HCT116 (cell line): ENCODE measurements around the gene TMEM89. TPM values are rescaled to one million over a fixed set of nuclear protein-coding genes. Genes with fewer than 3 reads are reported as not detected.

Source experiments
- ATAC-seq: fragments of 200-7000 bp; cut with Tn5 transposase; 2 replicates; pipeline ENCODE4 v1.9.1; 2020; ENCODE audit warnings: mild to moderate bottlenecking, moderate library complexity
- BruUV-seq: library from RNA; stranded (reverse); fragments of 400-500 nt; replicated peaks from 2 replicates; lab custom pipeline; 2021; lab: Mats Ljungman, UMichigan
- CTCF ChIA-PET: fragments of 300-600 bp; sonication (Branson Sonifier 250); formaldehyde crosslinking; loops from one replicate; lab custom pipeline; 2021; ENCODE audit warnings: antibody characterized with exemption; lab: Charles Lee
- POLR2A ChIA-PET: fragments of 300-600, 350-600 bp; sonication (Branson Sonifier 250); formaldehyde crosslinking; loops from one replicate; lab custom pipeline; 2021; ENCODE audit warnings: antibody characterized with exemption; lab: Charles Lee
- RAD21 ChIA-PET, 2 experiments: fragments of 300-600 bp; sonication (Branson Sonifier 250); formaldehyde crosslinking; loops; one replicate each; lab custom pipeline; 2023; ENCODE audit warnings: low total read pairs in 2 of 2; ENCODE audit not compliant: uncharacterized antibody in 2 of 2, unreplicated experiment in 2 of 2, low non-redundant PET in 1 of 2; lab: Charles Lee
- DNase-seq: peaks from one replicate; pipeline ENCODE4 v3.0.0-alpha.2; 2010; ENCODE audit warnings: low read depth, low spot score
- H2AFZ ChIP-seq: fragments of 200-600 bp; shearing (Covaris generic), sonication (generic); 2 replicates; pipeline ENCODE4 v1.6.1; 2017; ENCODE audit warnings: low read depth, mixed run types, mixed read lengths, antibody characterized with exemption, low read length; ENCODE audit not compliant: poor library complexity, severe bottlenecking
- H3K27ac ChIP-seq: 2 replicates; pipeline ENCODE4 v1.5.1; 2012; ENCODE audit warnings: low read depth, low read length
- H3K27me3 ChIP-seq: fragments of 200-600 bp; sonication (generic); 2 replicates; pipeline ENCODE4 v1.6.1; 2016; ENCODE audit warnings: mixed run types, low read length, mixed read lengths; ENCODE audit not compliant: insufficient read depth
- H3K36me3 ChIP-seq, 2 experiments: fragments of 200-500 bp in 1 of 2; fragments of 200-600 bp in 1 of 2; sonication (Bioruptor generic) in 1 of 2; sonication (generic) in 1 of 2; 2 replicates each; pipeline versions ENCODE4 v1.5.1 to v1.6.1; 2014 to 2016; ENCODE audit warnings: low read length in 2 of 2, inconsistent platforms in 1 of 2, mixed read lengths in 1 of 2, mixed run types in 1 of 2; ENCODE audit not compliant: insufficient read depth in 2 of 2, control insufficient read depth in 1 of 2
- H3K4me1 ChIP-seq, 2 experiments: fragments of 200-600 bp in 1 of 2; sonication (generic) in 1 of 2; 2 replicates each; pipeline versions ENCODE4 v1.5.1 to v1.6.1; 2012 to 2017; ENCODE audit warnings: low read length in 2 of 2, inconsistent platforms in 1 of 2, mild to moderate bottlenecking in 1 of 2, mixed read lengths in 1 of 2, mixed run types in 1 of 2, moderate library complexity in 1 of 2; ENCODE audit not compliant: insufficient read depth in 2 of 2, control insufficient read depth in 1 of 2
- H3K4me2 ChIP-seq: fragments of 200-600 bp; sonication (generic); 2 replicates; pipeline ENCODE4 v1.6.1; 2017; ENCODE audit warnings: mixed run types, low read length, mixed read lengths
- H3K4me3 ChIP-seq, 2 experiments: fragments of 200-600 bp in 1 of 2; sonication (generic) in 1 of 2; replicated peaks in 1 of 2; 2 replicates each; pipeline ENCODE4 v1.5.1; 2011 to 2016; ENCODE audit warnings: low read length in 2 of 2, control low read depth in 1 of 2, low read depth in 1 of 2, mild to moderate bottlenecking in 1 of 2, mixed read lengths in 1 of 2, mixed run types in 1 of 2
- H3K79me2 ChIP-seq: fragments of 200-600 bp; sonication (generic); 2 replicates; pipeline ENCODE4 v1.6.1; 2017; ENCODE audit warnings: mild to moderate bottlenecking, mixed run types, low read length, moderate library complexity, mixed read lengths; ENCODE audit not compliant: insufficient read depth
- H3K9ac ChIP-seq: fragments of 200-600 bp; sonication (generic); 2 replicates; pipeline ENCODE4 v1.6.1; 2016; ENCODE audit warnings: low read length, mixed read lengths
- H3K9me2 ChIP-seq: fragments of 200-600 bp; sonication (generic), shearing (Covaris generic); 2 replicates; pipeline ENCODE4 v1.6.1; 2017; ENCODE audit warnings: mixed run types, mild to moderate bottlenecking, moderate library complexity; ENCODE audit not compliant: insufficient read depth
- H3K9me3 ChIP-seq, 2 experiments: fragments of 200-500 bp in 1 of 2; fragments of 200-600 bp in 1 of 2; sonication (Bioruptor generic) in 1 of 2; sonication (generic) in 1 of 2; 2 replicates each; pipeline ENCODE4 v1.6.1; 2014 to 2017; ENCODE audit warnings: low read length in 2 of 2, mixed read lengths in 2 of 2, inconsistent platforms in 1 of 2, low read depth in 1 of 2, mild to moderate bottlenecking in 1 of 2, mixed run types in 1 of 2, moderate library complexity in 1 of 2; ENCODE audit not compliant: control insufficient read depth in 1 of 2, insufficient read depth in 1 of 2
- H4K20me1 ChIP-seq: fragments of 200-600 bp; sonication (generic), shearing (Covaris generic); 2 replicates; pipeline ENCODE4 v1.6.1; 2017; ENCODE audit warnings: mixed run types, mild to moderate bottlenecking, moderate library complexity; ENCODE audit not compliant: insufficient read depth
- CBX3 ChIP-seq: IDR thresholded peaks from 2 replicates; pipeline ENCODE4 v1.6.1; 2012; ENCODE audit warnings: low read depth
- CEBPB ChIP-seq: IDR thresholded peaks from 2 replicates; pipeline ENCODE4 v1.6.1; 2012; ENCODE audit warnings: low read depth
- FOSL1 ChIP-seq: IDR thresholded peaks from 2 replicates; pipeline ENCODE4 v1.6.1; 2012; ENCODE audit warnings: low read depth
- JUND ChIP-seq: IDR thresholded peaks from 2 replicates; pipeline ENCODE4 v1.6.1; 2012
- MAX ChIP-seq: IDR thresholded peaks from 2 replicates; pipeline ENCODE4 v1.6.1; 2012
- POLR2A ChIP-seq: IDR thresholded peaks from 2 replicates; pipeline ENCODE4 v1.7.0; 2011; ENCODE audit warnings: borderline replicate concordance; ENCODE audit not compliant: insufficient read depth, insufficient read length; ENCODE audit errors: extremely low read depth
- POLR2AphosphoS5 ChIP-seq: IDR thresholded peaks from 2 replicates; pipeline ENCODE4 v1.6.1; 2011; ENCODE audit warnings: mild to moderate bottlenecking, low read depth, low read length, moderate library complexity
- RAD21 ChIP-seq: IDR thresholded peaks from 2 replicates; pipeline ENCODE4 v1.6.1; 2012; ENCODE audit warnings: low read depth, mild to moderate bottlenecking
- SIN3A ChIP-seq: IDR thresholded peaks from 2 replicates; pipeline ENCODE4 v1.6.1; 2012; ENCODE audit warnings: low read depth
- SP1 ChIP-seq: IDR thresholded peaks from 2 replicates; pipeline ENCODE4 v1.6.1; 2012; ENCODE audit warnings: low read depth
- TCF7L2 ChIP-seq: IDR thresholded peaks from 2 replicates; pipeline ENCODE4 v1.7.0; 2011; ENCODE audit warnings: borderline replicate concordance, inconsistent platforms; ENCODE audit not compliant: insufficient read depth, insufficient read length; ENCODE audit errors: extremely low read depth
- ZFX ChIP-seq: fragments of 450-650 bp; IDR thresholded peaks from 2 replicates; pipeline ENCODE4 v1.6.1; 2017
- intact Hi-C: fragments of 100-400 bp; cut with micrococcal nuclease; formaldehyde crosslinking; loops from 2 replicates; pipeline ENCODE4 v1.10.0; 2022
- total RNA-seq: library from RNA; stranded (reverse); gene quantifications from one replicate; pipeline ENCODE4 v1.2.1, GENCODE V29; 2021; ENCODE audit not compliant: unreplicated experiment
- TF ChIP-seq, protein P1 (sequence below): IDR thresholded peaks from 2 replicates; pipeline ENCODE4 v1.6.1; 2012; ENCODE audit warnings: low read depth
- TF ChIP-seq, protein P2 (sequence below), 3 experiments: fragments of 200-600 bp in 1 of 3; sonication (generic) in 1 of 3; IDR thresholded peaks in 2 of 3; conservative IDR thresholded peaks in 1 of 3; 2 replicates each; pipeline ENCODE4 v1.5.1; 2012 to 2017; ENCODE audit warnings: low read depth in 2 of 3, low read length in 2 of 3, antibody characterized with exemption in 1 of 3, borderline replicate concordance in 1 of 3, control low read depth in 1 of 3, mild to moderate bottlenecking in 1 of 3, mixed read lengths in 1 of 3, mixed run types in 1 of 3, moderate library complexity in 1 of 3; ENCODE audit not compliant: insufficient read depth in 1 of 3
- TF ChIP-seq, protein P3 (sequence below): IDR thresholded peaks from 2 replicates; pipeline ENCODE4 v1.6.1; 2012

The TMEM89 gene
- total RNA-seq, 1 experiment from 2014 or later, result 0.49 TPM

DNA sequence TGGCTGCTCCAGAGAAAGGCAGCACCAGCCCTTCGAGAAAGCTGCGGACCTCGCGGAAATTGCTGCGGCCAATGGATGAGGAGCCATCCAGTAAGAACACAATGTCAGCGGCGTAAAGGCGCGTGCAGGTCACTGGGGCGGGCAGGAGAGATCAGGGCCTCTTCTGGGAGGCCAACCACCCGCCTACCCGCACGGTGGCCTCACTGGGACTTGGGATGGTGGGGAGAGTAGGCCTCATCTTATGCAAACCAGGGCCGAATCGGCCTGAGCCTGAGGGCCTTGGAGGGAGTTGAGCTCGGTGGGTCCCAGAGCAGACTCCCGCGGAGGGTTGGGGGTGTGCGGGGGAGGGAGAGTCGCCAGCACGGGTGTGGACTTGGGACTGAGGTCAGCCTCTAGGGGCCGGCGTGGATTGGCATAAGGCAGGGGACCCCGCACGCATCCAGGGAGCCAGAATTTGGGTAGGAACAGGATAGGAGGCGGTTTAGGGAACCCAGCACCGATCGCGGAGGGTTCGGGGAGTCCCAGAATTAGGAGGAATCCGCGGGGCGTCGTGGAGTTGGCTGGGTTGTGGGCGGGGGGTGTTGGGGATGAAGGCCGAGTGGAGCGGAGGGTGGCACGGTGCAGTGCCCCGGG, 27.0 kb downstream of the TMEM89 start:
- intact Hi-C loops, result no loop called here
- DNase-seq, result no peak

DNA sequence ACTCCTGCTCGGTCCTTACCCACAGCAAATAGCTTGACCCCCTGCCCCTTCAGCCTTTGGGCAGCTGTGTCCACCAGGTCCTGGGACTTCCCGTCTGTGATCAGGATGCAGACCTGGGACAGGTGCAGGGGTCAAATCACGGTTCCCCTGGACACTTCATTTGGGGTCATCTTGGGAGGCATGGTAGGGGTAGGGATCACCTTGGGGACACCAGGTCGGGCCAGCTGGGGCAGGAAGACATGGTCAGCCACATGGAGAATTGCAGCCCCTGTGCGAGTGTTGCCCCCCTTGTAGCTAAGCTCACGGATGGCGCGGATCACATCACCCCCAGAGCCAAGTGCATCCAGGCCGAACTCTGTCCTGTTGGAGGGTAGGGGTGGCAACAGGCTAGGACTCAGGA, 28.2 kb downstream of the TMEM89 start:
- H3K9me2 ChIP-seq, result no peaks in the 10 kb centered on the region
- no TSS peak for BruUV-seq
- no peaks in the 10 kb centered on the region for H4K20me1 ChIP-seq
- POLR2A ChIA-PET, result no interaction called here
- TF ChIP-seq, protein P1, sequence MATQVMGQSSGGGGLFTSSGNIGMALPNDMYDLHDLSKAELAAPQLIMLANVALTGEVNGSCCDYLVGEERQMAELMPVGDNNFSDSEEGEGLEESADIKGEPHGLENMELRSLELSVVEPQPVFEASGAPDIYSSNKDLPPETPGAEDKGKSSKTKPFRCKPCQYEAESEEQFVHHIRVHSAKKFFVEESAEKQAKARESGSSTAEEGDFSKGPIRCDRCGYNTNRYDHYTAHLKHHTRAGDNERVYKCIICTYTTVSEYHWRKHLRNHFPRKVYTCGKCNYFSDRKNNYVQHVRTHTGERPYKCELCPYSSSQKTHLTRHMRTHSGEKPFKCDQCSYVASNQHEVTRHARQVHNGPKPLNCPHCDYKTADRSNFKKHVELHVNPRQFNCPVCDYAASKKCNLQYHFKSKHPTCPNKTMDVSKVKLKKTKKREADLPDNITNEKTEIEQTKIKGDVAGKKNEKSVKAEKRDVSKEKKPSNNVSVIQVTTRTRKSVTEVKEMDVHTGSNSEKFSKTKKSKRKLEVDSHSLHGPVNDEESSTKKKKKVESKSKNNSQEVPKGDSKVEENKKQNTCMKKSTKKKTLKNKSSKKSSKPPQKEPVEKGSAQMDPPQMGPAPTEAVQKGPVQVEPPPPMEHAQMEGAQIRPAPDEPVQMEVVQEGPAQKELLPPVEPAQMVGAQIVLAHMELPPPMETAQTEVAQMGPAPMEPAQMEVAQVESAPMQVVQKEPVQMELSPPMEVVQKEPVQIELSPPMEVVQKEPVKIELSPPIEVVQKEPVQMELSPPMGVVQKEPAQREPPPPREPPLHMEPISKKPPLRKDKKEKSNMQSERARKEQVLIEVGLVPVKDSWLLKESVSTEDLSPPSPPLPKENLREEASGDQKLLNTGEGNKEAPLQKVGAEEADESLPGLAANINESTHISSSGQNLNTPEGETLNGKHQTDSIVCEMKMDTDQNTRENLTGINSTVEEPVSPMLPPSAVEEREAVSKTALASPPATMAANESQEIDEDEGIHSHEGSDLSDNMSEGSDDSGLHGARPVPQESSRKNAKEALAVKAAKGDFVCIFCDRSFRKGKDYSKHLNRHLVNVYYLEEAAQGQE, result no peak
- TF ChIP-seq POLR2A (no peak), CBX3 (no peak), MAX (no peak), FOSL1 (no peak), TCF7L2 (no peak), RAD21 (no peak), CEBPB (no peak), SIN3A (no peak), ZFX (no peak), JUND (no peak), POLR2AphosphoS5 (no peak)
- TF ChIP-seq, protein P2, sequence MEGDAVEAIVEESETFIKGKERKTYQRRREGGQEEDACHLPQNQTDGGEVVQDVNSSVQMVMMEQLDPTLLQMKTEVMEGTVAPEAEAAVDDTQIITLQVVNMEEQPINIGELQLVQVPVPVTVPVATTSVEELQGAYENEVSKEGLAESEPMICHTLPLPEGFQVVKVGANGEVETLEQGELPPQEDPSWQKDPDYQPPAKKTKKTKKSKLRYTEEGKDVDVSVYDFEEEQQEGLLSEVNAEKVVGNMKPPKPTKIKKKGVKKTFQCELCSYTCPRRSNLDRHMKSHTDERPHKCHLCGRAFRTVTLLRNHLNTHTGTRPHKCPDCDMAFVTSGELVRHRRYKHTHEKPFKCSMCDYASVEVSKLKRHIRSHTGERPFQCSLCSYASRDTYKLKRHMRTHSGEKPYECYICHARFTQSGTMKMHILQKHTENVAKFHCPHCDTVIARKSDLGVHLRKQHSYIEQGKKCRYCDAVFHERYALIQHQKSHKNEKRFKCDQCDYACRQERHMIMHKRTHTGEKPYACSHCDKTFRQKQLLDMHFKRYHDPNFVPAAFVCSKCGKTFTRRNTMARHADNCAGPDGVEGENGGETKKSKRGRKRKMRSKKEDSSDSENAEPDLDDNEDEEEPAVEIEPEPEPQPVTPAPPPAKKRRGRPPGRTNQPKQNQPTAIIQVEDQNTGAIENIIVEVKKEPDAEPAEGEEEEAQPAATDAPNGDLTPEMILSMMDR (IDR thresholded peaks at IDR 0.05 in 2 of 3, conservative IDR thresholded peaks at IDR 0.05 in 1 of 3; ENCODE audit: borderline replicate concordance in 1 of 3, insufficient read depth in 1 of 3, low read depth in 2 of 3, low read length in 2 of 3), result no peak
- TF ChIP-seq, protein P3, sequence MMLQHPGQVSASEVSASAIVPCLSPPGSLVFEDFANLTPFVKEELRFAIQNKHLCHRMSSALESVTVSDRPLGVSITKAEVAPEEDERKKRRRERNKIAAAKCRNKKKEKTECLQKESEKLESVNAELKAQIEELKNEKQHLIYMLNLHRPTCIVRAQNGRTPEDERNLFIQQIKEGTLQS, result no peak
- peaks cover 0 to 7% of the 10 kb centered on the region in 2 experiments; a peak in 1 of 4 replicates for H3K36me3 ChIP-seq
- no peak overlapping the region for H3K4me3 ChIP-seq
- H3K79me2 ChIP-seq, result no peaks in the 10 kb centered on the region
- peaks cover 11 to 21% of the 10 kb centered on the region in 2 experiments for H3K4me1 ChIP-seq
- RAD21 ChIA-PET, result no interaction called here
- no peaks in the 10 kb centered on the region for H3K27me3 ChIP-seq
- CTCF ChIA-PET, result no interaction called here
- intact Hi-C loops, result no loop called here
- no peak overlapping the region for H3K9ac ChIP-seq
- no peak overlapping the region for H2AFZ ChIP-seq
- H3K9me3 ChIP-seq, result no peaks in the 10 kb centered on the region
- ATAC-seq, result no peak
- no peak overlapping the region for H3K27ac ChIP-seq
- DNase-seq, result no peak
- no peak overlapping the region for H3K4me2 ChIP-seq

More for the DNA sequence above, 27.0 kb downstream of the TMEM89 start:
- ChIA-PET CTCF (no interaction called here), RAD21 (no interaction called here), POLR2A (no interaction called here)
- no peaks in the 10 kb centered on the region for H3K9me3 ChIP-seq
- peaks cover 11 to 21% of the 10 kb centered on the region in 2 experiments for H3K4me1 ChIP-seq
- no peaks in the 10 kb centered on the region for H3K27me3 ChIP-seq
- no peaks in the 10 kb centered on the region for H3K9me2 ChIP-seq
- no peak overlapping the region for H2AFZ ChIP-seq
- no peak overlapping the region for H3K9ac ChIP-seq
- no peaks in the 10 kb centered on the region for H3K79me2 ChIP-seq
- no TSS peak for BruUV-seq
- no peak for TF ChIP-seq JUND
- no peak for TF ChIP-seq SP1
- no peak overlapping the region for H3K4me3 ChIP-seq
- H3K4me2 ChIP-seq, result no peak overlapping the region
- no peak for ATAC-seq
- peaks cover 4 to 17% of the 10 kb centered on the region in 2 experiments; a peak in 3 of 4 replicates for H3K36me3 ChIP-seq
- H4K20me1 ChIP-seq, result no peaks in the 10 kb centered on the region
- H3K27ac ChIP-seq, result no peak overlapping the region
